Epithelial cell of proximal tubule (primary cell): ENCODE results near the gene FAM20C. TPM values are rescaled to one million over a fixed set of nuclear protein-coding genes. Genes with fewer than 3 reads are reported as not detected.

Experiments
- DNase-seq: peaks from one replicate; pipeline ENCODE4 v3.0.0-alpha.2; 2011; ENCODE audit warnings: low read depth
- H3K4me3 ChIP-seq: 2 replicates; pipeline ENCODE4 v1.5.1; 2011; ENCODE audit warnings: low read depth, mild to moderate bottlenecking, low read length
- CTCF ChIP-seq: conservative IDR thresholded peaks from 2 replicates; pipeline ENCODE4 v1.5.1; 2012; ENCODE audit warnings: low read depth, mild to moderate bottlenecking, low read length
- total RNA-seq: library from RNA; depleted of rRNA; stranded (reverse); fragments of >200 nt; gene quantifications from 2 replicates; pipeline ENCODE4 v1.2.3, GENCODE V29; 2015

FAM20C gene
- total RNA-seq, 1 donor from 2014 or later = 84.2 TPM

- no peak for TF ChIP-seq CTCF
- DNase-seq = peak; percentile 35
- no peak overlapping the region for H3K4me3 ChIP-seq
These were observed 34.0 kb downstream of the FAM20C start for GRCh38 chr7:226281-226895.

GRCh38 chr7:227926-228325 lies 35.6 kb downstream of the FAM20C start:
- no peak for DNase-seq
- TF ChIP-seq CTCF = no peak
- no peak overlapping the region for H3K4me3 ChIP-seq

- TF ChIP-seq CTCF = no peak
- H3K4me3 ChIP-seq = no peak overlapping the region
- DNase-seq = no peak
These were observed 36.2 kb downstream of the FAM20C start for GRCh38 chr7:228610-229009.

- no peak for TF ChIP-seq CTCF
- no peak overlapping the region for H3K4me3 ChIP-seq
- DNase-seq = no peak
These were observed 37.0 kb downstream of the FAM20C start for GRCh38 chr7:229184-229964.

GRCh38 chr7:230274-230673 lies 37.9 kb downstream of the FAM20C start:
- no peak for TF ChIP-seq CTCF
- no peak overlapping the region for H3K4me3 ChIP-seq

GRCh38 chr7:231030-231857 lies 38.9 kb downstream of the FAM20C start:
- TF ChIP-seq CTCF = peak; percentile 40
- no peak overlapping the region for H3K4me3 ChIP-seq
- no peak for DNase-seq

More at GRCh38 chr7:230274-230673, 37.9 kb downstream of the FAM20C start:
- no peak for DNase-seq
